Stimulated activated effector memory CD8-positive, alpha-beta T cell treated with anti-CD3 and anti-CD28 coated beads, Interleukin-12 subunit alpha, Interleukin-12 subunit beta, amount 100 ng/mL, for 72 hours (primary cell): ENCODE measurements around the gene GZMM.

Experiments
- ATAC-seq: fragments of 150-1000 bp; cut with Tn5 transposase; 2 replicates; pipeline ENCODE4 v1.10.0; 2021
- DNase-seq, 2 donors: peaks; one replicate each; pipeline ENCODE4 v3.0.0; 2021 to 2022; ENCODE audit warnings: low spot score in 2 of 2
- H3K27ac Mint-ChIP-seq: one replicate; pipeline ENCODE4 v1.8.0; 2022; ENCODE audit warnings: mild to moderate bottlenecking, mixed read lengths
- H3K36me3 Mint-ChIP-seq: one replicate; pipeline ENCODE4 v1.8.0; 2022; ENCODE audit warnings: mild to moderate bottlenecking, mixed read lengths
- H3K4me1 Mint-ChIP-seq: one replicate; pipeline ENCODE4 v1.8.0; 2022; ENCODE audit warnings: mixed read lengths
- H3K4me3 Mint-ChIP-seq: one replicate; pipeline ENCODE4 v1.8.0; 2022; ENCODE audit warnings: mild to moderate bottlenecking, mixed read lengths
- H3K9me3 Mint-ChIP-seq: one replicate; pipeline ENCODE4 v1.8.0; 2022; ENCODE audit warnings: mixed read lengths

The GZMM gene

GRCh38 chr19:566403-566802, 22.6 kb downstream of the GZMM start:
- ATAC-seq (no peak), DNase-seq (no peak)
- H3K27ac Mint-ChIP-seq, result no peak overlapping the region
- H3K4me3 Mint-ChIP-seq, result no peak overlapping the region
- peaks cover 21% of the 10 kb centered on the region for H3K36me3 Mint-ChIP-seq
- peaks cover 7% of the 10 kb centered on the region for H3K4me1 Mint-ChIP-seq
- H3K9me3 Mint-ChIP-seq, result no peaks in the 10 kb centered on the region

GRCh38 chr19:566844-567243, 23.0 kb downstream of the GZMM start:
- H3K4me1 Mint-ChIP-seq, result peaks cover 10% of the 10 kb centered on the region
- DNase-seq (no peak), ATAC-seq (no peak)
- H3K4me3 Mint-ChIP-seq, result no peak overlapping the region
- H3K27ac Mint-ChIP-seq, result no peak overlapping the region
- H3K9me3 Mint-ChIP-seq, result no peaks in the 10 kb centered on the region
- peaks cover 26% of the 10 kb centered on the region for H3K36me3 Mint-ChIP-seq

DNA sequence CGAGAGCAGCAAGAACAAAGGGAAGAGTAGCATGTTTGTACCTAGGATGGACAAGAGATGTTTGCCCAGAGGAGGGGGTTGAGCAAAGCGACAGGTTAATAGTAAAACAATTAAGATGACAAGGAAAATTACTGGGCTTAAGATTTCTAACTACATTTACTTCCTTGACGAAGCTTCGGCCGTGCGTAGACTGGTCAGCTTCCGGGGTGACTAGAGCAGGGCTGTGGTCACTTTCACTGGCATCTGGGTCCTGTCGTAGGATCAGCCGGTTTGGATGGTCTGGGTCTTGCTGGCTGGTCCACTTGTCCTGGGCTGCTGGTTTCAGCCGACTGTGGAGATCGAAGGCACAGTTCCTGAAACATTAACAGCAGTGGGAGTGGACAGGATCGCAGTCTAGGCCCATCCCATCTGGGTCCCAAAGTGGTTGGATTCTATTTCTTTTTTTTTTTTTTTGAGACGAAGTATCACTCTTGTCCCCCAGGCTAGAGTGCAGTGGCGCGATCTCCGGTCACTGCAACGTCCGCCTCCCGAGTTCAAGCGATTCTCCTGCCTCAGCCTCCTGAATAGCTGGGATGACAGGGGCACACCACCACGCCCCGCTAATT, 23.5 kb downstream of the GZMM start:
- no peaks in the 10 kb centered on the region for H3K9me3 Mint-ChIP-seq
- DNase-seq, result no peak
- no peak overlapping the region for H3K27ac Mint-ChIP-seq
- peaks cover 31% of the 10 kb centered on the region for H3K36me3 Mint-ChIP-seq
- no peak for ATAC-seq
- H3K4me1 Mint-ChIP-seq, result peaks cover 15% of the 10 kb centered on the region
- no peak overlapping the region for H3K4me3 Mint-ChIP-seq

DNA sequence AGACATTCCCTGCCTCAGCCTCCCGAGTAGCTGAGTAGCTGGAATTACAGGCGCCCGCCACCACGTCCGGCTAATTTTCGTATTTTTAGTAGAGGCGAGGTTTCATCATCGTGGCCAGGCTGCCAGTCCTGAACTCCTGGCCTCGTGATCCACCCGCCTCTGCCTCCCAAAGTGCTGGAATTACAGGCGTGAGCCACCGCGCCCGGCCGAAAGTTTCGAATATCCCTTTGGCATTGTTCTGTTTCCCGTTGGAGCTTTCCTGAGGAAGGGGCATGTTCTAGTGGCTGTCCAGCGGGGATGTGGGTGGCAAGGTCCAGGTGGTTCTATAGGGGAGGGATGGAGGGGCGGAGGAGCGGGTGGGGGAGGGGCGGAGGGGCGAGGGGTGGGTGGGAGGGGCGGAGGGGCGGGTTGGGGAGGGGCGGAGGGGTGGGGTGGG, 26.4 kb downstream of the GZMM start:
- no peak for ATAC-seq
- H3K4me3 Mint-ChIP-seq, result peak overlapping the region; percentile 98
- peaks cover 34% of the 10 kb centered on the region for H3K36me3 Mint-ChIP-seq
- peaks cover 31% of the 10 kb centered on the region for H3K4me1 Mint-ChIP-seq
- peak overlapping the region; percentile 96 for H3K27ac Mint-ChIP-seq
- H3K9me3 Mint-ChIP-seq, result no peaks in the 10 kb centered on the region
- DNase-seq, result no peak

- peaks cover 38% of the 10 kb centered on the region for H3K4me1 Mint-ChIP-seq
- peak overlapping the region; percentile 98 for H3K4me3 Mint-ChIP-seq
- H3K36me3 Mint-ChIP-seq, result peaks cover 34% of the 10 kb centered on the region
- ATAC-seq (peak; percentile 22), DNase-seq (peak; percentile 36 to 82)
- peak overlapping the region; percentile 96 for H3K27ac Mint-ChIP-seq
- H3K9me3 Mint-ChIP-seq, result no peaks in the 10 kb centered on the region
Observed at GRCh38 chr19:570937-571565, 27.2 kb downstream of the GZMM start.

- Mint-ChIP-seq H3K9me3 (no peaks in the 10 kb centered on the region), H3K36me3 (peaks cover 34% of the 10 kb centered on the region), H3K27ac (peak overlapping the region; percentile 96), H3K4me1 (peaks cover 43% of the 10 kb centered on the region), H3K4me3 (peak overlapping the region; percentile 98)
- ATAC-seq (no peak), DNase-seq (no peak)
Observed at GRCh38 chr19:571566-571974, 27.7 kb downstream of the GZMM start.

GRCh38 chr19:572140-572742, 28.4 kb downstream of the GZMM start, which contains the start of gene BSG:
BSG (plus strand) TSS chr19:572596; CDS start chr19:572635, 39 bp downstream.
- peak within 1 kb of the TSS; percentile 96 for H3K27ac Mint-ChIP-seq
- peak within 1 kb of the TSS; percentile 98 for H3K4me3 Mint-ChIP-seq
- ATAC-seq (peak; percentile 90), DNase-seq (peak; percentile 96 to 99)
- H3K4me1 Mint-ChIP-seq, result peaks cover 48% of the 10 kb centered on the region
- H3K9me3 Mint-ChIP-seq, result no peaks in the 10 kb centered on the region
- H3K36me3 Mint-ChIP-seq, result peaks cover 33% of the 10 kb centered on the region

GRCh38 chr19:572743-573518, 29.1 kb downstream of the GZMM start:
- Mint-ChIP-seq H3K36me3 (peaks cover 29% of the 10 kb centered on the region), H3K27ac (peak overlapping the region; percentile 96), H3K9me3 (no peaks in the 10 kb centered on the region), H3K4me1 (peaks cover 48% of the 10 kb centered on the region), H3K4me3 (peak overlapping the region; percentile 98)
- DNase-seq, result peak in 1 of 2 donors; percentile 71
- ATAC-seq, result no peak

DNA sequence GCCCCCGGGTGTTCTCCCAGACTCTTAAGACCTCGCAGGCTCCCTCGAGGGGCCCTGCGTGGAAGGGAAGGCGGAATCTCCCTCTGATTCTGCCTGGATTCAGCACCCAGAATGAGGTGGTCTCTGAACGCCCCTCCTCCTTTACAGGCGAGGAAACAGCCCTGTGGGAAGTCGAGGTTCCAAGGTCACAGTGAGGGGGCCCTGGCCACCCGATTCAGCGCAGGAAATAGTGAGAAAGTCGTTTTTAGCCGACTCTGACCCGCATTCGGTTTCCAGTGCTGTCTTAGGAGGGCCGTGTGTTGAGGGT, 29.6 kb downstream of the GZMM start:
- Mint-ChIP-seq H3K36me3 (peaks cover 29% of the 10 kb centered on the region), H3K4me3 (peak overlapping the region; percentile 98), H3K4me1 (peaks cover 48% of the 10 kb centered on the region), H3K27ac (peak overlapping the region; percentile 96), H3K9me3 (no peaks in the 10 kb centered on the region)
- no peak for ATAC-seq
- no peak for DNase-seq

DNA sequence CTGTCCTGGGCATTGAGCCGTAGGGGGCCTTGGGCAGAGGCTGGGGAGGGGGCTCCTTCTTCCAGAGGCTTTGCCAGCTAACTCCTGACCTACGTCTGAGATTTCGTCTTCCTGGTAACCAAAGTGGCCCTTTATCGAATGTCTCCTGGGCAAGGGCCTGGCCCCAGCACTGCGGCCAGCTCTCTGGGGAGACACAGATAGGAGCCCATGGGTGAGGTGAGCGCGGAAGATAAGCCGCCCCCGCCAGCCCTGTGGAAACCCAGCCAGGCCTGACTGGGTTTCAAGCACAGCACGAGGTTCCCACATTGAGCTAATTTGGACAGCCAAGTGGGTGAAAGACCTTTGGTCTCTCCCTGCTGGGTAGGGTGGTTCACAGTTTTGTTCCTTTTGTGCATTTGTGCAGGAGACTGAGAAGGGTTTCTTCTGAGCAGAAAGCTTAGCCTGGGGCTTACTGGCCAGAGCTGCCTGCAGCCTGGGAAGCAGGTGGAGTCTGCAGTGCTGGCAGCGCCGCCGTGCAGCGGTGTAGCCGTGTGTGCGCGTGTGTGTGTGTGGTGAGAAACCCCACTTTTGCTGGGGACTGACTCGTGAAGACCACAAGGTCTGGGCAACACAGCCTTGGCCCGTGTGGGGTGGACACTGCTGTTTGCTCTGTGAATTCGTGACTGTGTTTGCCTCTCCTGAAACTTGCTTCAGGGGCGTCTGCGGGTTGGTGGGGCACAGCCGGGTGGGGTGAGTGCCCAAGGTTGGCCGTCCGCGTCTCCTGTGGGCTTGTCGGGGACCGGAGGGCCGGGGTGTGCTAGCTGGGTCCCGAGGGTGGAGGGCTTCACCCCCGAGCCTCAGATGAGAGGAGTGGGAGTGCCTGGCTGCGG, 31.0 kb downstream of the GZMM start:
- Mint-ChIP-seq H3K4me1 (peaks cover 48% of the 10 kb centered on the region), H3K27ac (peak overlapping the region; percentile 40), H3K36me3 (peaks cover 28% of the 10 kb centered on the region), H3K9me3 (no peaks in the 10 kb centered on the region), H3K4me3 (peak overlapping the region; percentile 98)
- ATAC-seq, result no peak
- DNase-seq, result no peak

- DNase-seq, result no peak
- no peak for ATAC-seq
- Mint-ChIP-seq H3K4me1 (peaks cover 46% of the 10 kb centered on the region), H3K36me3 (peaks cover 29% of the 10 kb centered on the region), H3K9me3 (no peaks in the 10 kb centered on the region), H3K4me3 (peak overlapping the region; percentile 98), H3K27ac (no peak overlapping the region)
Observed at GRCh38 chr19:575527-576506, 32.0 kb downstream of the GZMM start.

DNA sequence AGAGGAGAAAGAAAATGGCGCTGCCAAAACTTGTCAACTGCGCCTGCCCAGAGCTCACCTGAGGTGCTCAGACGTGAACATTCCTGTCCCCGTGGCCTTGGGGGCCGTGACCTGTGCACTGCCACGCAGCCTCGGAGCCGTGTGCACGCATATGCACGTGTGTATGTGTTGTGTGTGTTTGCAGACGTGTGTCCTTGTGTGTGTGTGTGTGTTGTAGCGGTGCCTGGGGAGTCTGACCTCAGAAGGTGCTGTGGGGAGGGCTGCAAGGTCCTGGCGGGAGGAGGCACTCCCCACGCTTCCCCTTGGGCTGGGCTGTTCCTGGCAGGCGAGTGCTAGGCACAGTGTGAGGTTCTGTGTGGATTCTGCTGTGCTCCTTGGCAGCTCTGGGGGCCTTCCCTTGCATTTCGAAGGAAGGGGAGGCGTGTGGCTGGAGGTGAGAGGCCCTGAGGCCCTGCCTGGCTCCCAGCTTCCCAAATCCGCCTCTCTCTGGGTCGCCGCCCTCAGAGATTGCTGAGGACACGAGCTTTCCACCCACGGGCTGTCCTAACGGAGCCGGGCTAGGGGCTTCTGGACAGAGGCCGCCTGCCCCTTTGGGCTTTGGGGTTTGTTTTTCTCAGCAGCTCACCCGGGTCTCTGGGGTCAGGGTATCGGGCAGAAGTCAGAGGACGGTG, 33.0 kb downstream of the GZMM start:
- Mint-ChIP-seq H3K27ac (no peak overlapping the region), H3K9me3 (no peaks in the 10 kb centered on the region), H3K4me3 (no peak overlapping the region), H3K4me1 (peaks cover 37% of the 10 kb centered on the region), H3K36me3 (peaks cover 18% of the 10 kb centered on the region)
- DNase-seq, result no peak
- ATAC-seq, result no peak
